IMR-90 (cell line): ENCODE measurements around the gene FAM111A. TPM values are rescaled to one million over a fixed set of nuclear protein-coding genes. Genes with fewer than 3 reads are reported as not detected.

ENCODE experiments used
- ATAC-seq: fragments of 200-7000 bp; cut with Tn5 transposase; 2 replicates; pipeline ENCODE4 v1.9.1; 2020; ENCODE audit warnings: low read depth, mild to moderate bottlenecking, moderate library complexity
- BruUV-seq: library from RNA; stranded (reverse); fragments of 400-500 nt; replicated peaks from 2 replicates; lab custom pipeline; 2021; lab: Mats Ljungman, UMichigan
- CTCF ChIA-PET: fragments of 300-600 bp; formaldehyde crosslinking; extraction: SDS; loops from one replicate; lab custom pipeline; 2021; ENCODE audit warnings: antibody characterized with exemption; lab: Yijun Ruan, JAX
- POLR2A ChIA-PET: fragments of 300-600 bp; sonication (Branson Sonifier 250); formaldehyde crosslinking; loops from one replicate; lab custom pipeline; 2022; ENCODE audit warnings: antibody characterized with exemption; ENCODE audit not compliant: unreplicated experiment; lab: Charles Lee
- DNase-seq: peaks from one replicate; pipeline ENCODE4 v3.0.0; 2013
- H2AFZ ChIP-seq: replicated peaks from 2 replicates; pipeline ENCODE3; 2013; ENCODE audit warnings: low read length, mild to moderate bottlenecking; ENCODE audit not compliant: poor library complexity
- H2AK5ac ChIP-seq: 2 replicates; pipeline ENCODE4 v1.6.1; 2013; ENCODE audit warnings: low read depth, low read length, inconsistent platforms
- H2AK9ac ChIP-seq: replicated peaks from 2 replicates; pipeline ENCODE3; 2013; ENCODE audit warnings: mild to moderate bottlenecking, low read depth, low read length, moderate library complexity; ENCODE audit not compliant: poor library complexity
- H2BK120ac ChIP-seq: 2 replicates; pipeline ENCODE4 v1.6.1; 2013; ENCODE audit warnings: low read depth, low read length, inconsistent platforms
- H2BK15ac ChIP-seq: 3 replicates; pipeline ENCODE4 v1.6.1; 2013; ENCODE audit warnings: low read depth, low read length, inconsistent platforms
- H2BK20ac ChIP-seq: 2 replicates; pipeline ENCODE4 v1.6.1; 2013; ENCODE audit warnings: low read depth, mild to moderate bottlenecking, inconsistent platforms, low read length, moderate library complexity
- H2BK5ac ChIP-seq: 2 replicates; pipeline ENCODE4 v1.6.1; 2013; ENCODE audit warnings: mild to moderate bottlenecking, low read depth, low read length, inconsistent platforms; ENCODE audit not compliant: poor library complexity, severe bottlenecking
- H3K14ac ChIP-seq: replicated peaks from 2 replicates; pipeline ENCODE4 v1.6.1; 2013; ENCODE audit warnings: low read depth, low read length, inconsistent platforms
- H3K18ac ChIP-seq: 2 replicates; pipeline ENCODE4 v1.6.1; 2013; ENCODE audit warnings: low read depth, low read length, control low read depth
- H3K23ac ChIP-seq: 2 replicates; pipeline ENCODE4 v1.6.1; 2013; ENCODE audit warnings: low read depth, low read length, inconsistent platforms
- H3K27ac ChIP-seq: 2 replicates; pipeline ENCODE4 v1.5.1; 2013; ENCODE audit warnings: mild to moderate bottlenecking, control low read depth, low read length; ENCODE audit not compliant: insufficient read depth
- H3K27me3 ChIP-seq: 2 replicates; pipeline ENCODE4 v1.6.1; 2013; ENCODE audit warnings: low read length; ENCODE audit not compliant: control insufficient read depth, insufficient read depth
- H3K36me3 ChIP-seq: 2 replicates; pipeline ENCODE4 v1.6.1; 2013; ENCODE audit warnings: low read length, mixed read lengths; ENCODE audit not compliant: control insufficient read depth, insufficient read depth
- H3K4ac ChIP-seq: 2 replicates; pipeline ENCODE4 v1.6.1; 2013; ENCODE audit warnings: low read depth, low read length, inconsistent platforms
- H3K4me1 ChIP-seq: 2 replicates; pipeline ENCODE4 v1.6.1; 2013; ENCODE audit warnings: low read length, mixed read lengths; ENCODE audit not compliant: control insufficient read depth, insufficient read depth
- H3K4me2 ChIP-seq: 2 replicates; pipeline ENCODE4 v1.6.1; 2013; ENCODE audit warnings: low read depth, mild to moderate bottlenecking, control low read depth, low read length, moderate library complexity
- H3K4me3 ChIP-seq: 2 replicates; pipeline ENCODE4 v1.5.1; 2013; ENCODE audit warnings: low read depth, mild to moderate bottlenecking, control low read depth, low read length, moderate library complexity; ENCODE audit not compliant: insufficient read depth
- H3K56ac ChIP-seq: 2 replicates; pipeline ENCODE4 v1.6.1; 2013; ENCODE audit warnings: low read length, inconsistent platforms; ENCODE audit not compliant: insufficient read depth; ENCODE audit errors: extremely low read depth
- H3K79me1 ChIP-seq, 2 experiments: 2 replicates each; pipeline ENCODE4 v1.6.1; 2013; ENCODE audit warnings: low read length in 2 of 2, inconsistent platforms in 1 of 2, low read depth in 1 of 2
- H3K9ac ChIP-seq: 2 replicates; pipeline ENCODE4 v1.6.1; 2013; ENCODE audit warnings: low read depth, low read length, control low read depth
- H3K9me1 ChIP-seq: 2 replicates; pipeline ENCODE4 v1.6.1; 2013; ENCODE audit warnings: low read length, inconsistent platforms; ENCODE audit not compliant: insufficient read depth
- H3K9me3 ChIP-seq: 2 replicates; pipeline ENCODE4 v1.6.1; 2013; ENCODE audit warnings: low read length; ENCODE audit not compliant: control insufficient read depth, insufficient read depth
- H4K20me1 ChIP-seq: 2 replicates; pipeline ENCODE4 v1.6.1; 2013; ENCODE audit warnings: low read length, inconsistent platforms; ENCODE audit not compliant: insufficient read depth
- H4K5ac ChIP-seq: 2 replicates; pipeline ENCODE4 v1.6.1; 2013; ENCODE audit warnings: mild to moderate bottlenecking, low read depth, low read length, control low read depth
- H4K8ac ChIP-seq, 2 experiments: 2 replicates each; pipeline ENCODE4 v1.6.1; 2013; ENCODE audit warnings: low read depth in 2 of 2, low read length in 2 of 2, control low read depth in 1 of 2, inconsistent platforms in 1 of 2
- H4K91ac ChIP-seq: 2 replicates; pipeline ENCODE4 v1.6.1; 2013; ENCODE audit warnings: low read depth, low read length, inconsistent platforms; ENCODE audit not compliant: insufficient read depth
- MXI1 ChIP-seq: IDR thresholded peaks from 2 replicates; pipeline ENCODE4 v1.6.1; 2012; ENCODE audit warnings: low read depth, mild to moderate bottlenecking, low read length, moderate library complexity, borderline replicate concordance
- SMC3 ChIP-seq: fragments of 150-350 bp; IDR thresholded peaks from 2 replicates; pipeline ENCODE4 v1.6.1; 2016; ENCODE audit warnings: low read depth, mild to moderate bottlenecking, antibody characterized with exemption, low read length, moderate library complexity
- WGBS, 2 experiments: methylation state at CpG; one replicate each; pipeline versions ENCODE4 v1.1.5 to v1.1.7; 2013; ENCODE audit warnings: missing lambda C conversion rate in 2 of 2; ENCODE audit not compliant: insufficient read length in 1 of 2; ENCODE audit errors: extremely low coverage in 2 of 2; 5-methylcytosine and 5-hydroxymethylcytosine counted together
- dilution Hi-C: fragments of 300-500 bp; cut with HindIII; formaldehyde crosslinking; loops from one replicate; pipeline ENCODE4 v1.14.3; 2018; ENCODE audit warnings: low sequenced_read_pairs; ENCODE audit not compliant: unreplicated experiment
- in situ Hi-C: fragments of 300-500 bp; cut with MboI; formaldehyde crosslinking; loops from 3 replicates; pipeline ENCODE4 v1.14.3; 2019; ENCODE audit warnings: low sequenced_read_pairs, inconsistent platforms, mixed read lengths
- intact Hi-C: fragments of 100-400 bp; cut with micrococcal nuclease; formaldehyde crosslinking; loops from 2 replicates; pipeline ENCODE4 v1.10.0; 2022
- polyA plus RNA-seq, 3 experiments: library from polyadenylated mRNA; depleted of rRNA; stranded (reverse); fragments of >200 nt; gene quantifications; 2 replicates each; pipeline ENCODE4 v1.2.3, GENCODE V29; 2012; ENCODE audit warnings: low replicate concordance in 1 of 3
- total RNA-seq: library from RNA; depleted of rRNA; stranded (reverse); fragments of >200 nt; gene quantifications from 2 replicates; pipeline ENCODE4 v1.2.3, GENCODE V29; 2012

FAM111A gene
- total and polyA plus RNA-seq, 2 of the 4 experiments (the other 2 are of a cell fraction), result 19.9 to 36.4 TPM

GRCh38 chr11:59185386-59185945 is 42.8 kb downstream of the FAM111A start:
- no peak overlapping the region for H3K27ac ChIP-seq
- dilution Hi-C loops, result no loop called here
- BruUV-seq, result no TSS peak
- no peak overlapping the region for H2BK5ac ChIP-seq
- peaks cover 30% of the 10 kb centered on the region for H3K36me3 ChIP-seq
- no peak overlapping the region for H4K8ac ChIP-seq
- in situ Hi-C loops, result no loop called here
- H3K4me2 ChIP-seq, result no peak overlapping the region
- 0 out of 2 replicates have a peak, but pooled peaks cover 4% of the 10 kb centered on the region for H4K20me1 ChIP-seq
- no peak overlapping the region for H3K23ac ChIP-seq
- ChIA-PET CTCF (interaction anchor here (3.3 kb wide), 1 partner anchor 14 kb away, joined by 25 read pairs; the partner anchor contains the start of gene DTX4), POLR2A (no interaction called here)
- H3K9ac ChIP-seq, result no peak overlapping the region
- DNase-seq (no peak), ATAC-seq (no peak; the same call in 1 of the 2 replicates)
- peaks cover 21% of the 10 kb centered on the region for H3K9me1 ChIP-seq
- no peak overlapping the region for H2BK20ac ChIP-seq
- no peak overlapping the region for H3K4me3 ChIP-seq
- no peaks in the 10 kb centered on the region for H3K9me3 ChIP-seq
- H2AFZ ChIP-seq, result no peak overlapping the region
- no CpG with 5 or more reads among the region's 5 CpGs for WGBS, 2 experiments
- no peak overlapping the region for H3K4ac ChIP-seq
- H3K79me1 ChIP-seq, result peaks cover 0 to 23% of the 10 kb centered on the region in 2 experiments; a peak in 2 of 4 replicates
- H2BK120ac ChIP-seq, result no peak overlapping the region
- peaks cover 20% of the 10 kb centered on the region for H3K4me1 ChIP-seq
- no peak overlapping the region for H4K91ac ChIP-seq
- H3K56ac ChIP-seq, result no peak overlapping the region
- no peak overlapping the region for H2AK9ac ChIP-seq
- no peak overlapping the region for H2BK15ac ChIP-seq
- H2AK5ac ChIP-seq, result no peak overlapping the region
- intact Hi-C loops, result no loop called here
- H3K14ac ChIP-seq, result no peak overlapping the region
- H3K27me3 ChIP-seq, result no peaks in the 10 kb centered on the region
- no peak overlapping the region for H4K5ac ChIP-seq
- TF ChIP-seq MXI1 (no peak), SMC3 (no peak)
- no peak overlapping the region for H3K18ac ChIP-seq
